NCI-H146 (cell line): ENCODE measurements around the gene COPS7A.
A peak's percentile ranks its signal among the peaks of the same experiment; 100 is the strongest.
"Not testable (repeated sequence)": the region's sequence is repeated elsewhere in the genome, so short reads cannot be mapped to it uniquely, and the experiment has no call there.

Experiments
- DNase-seq: peaks from one replicate; lab custom pipeline; 2025; lab: John Stamatoyannopoulos, UW

Gene COPS7A

GRCh38 chr12:6701078-6701768 lies 22.6 kb upstream of the COPS7A start:
- DNase-seq, result no peak

DNA sequence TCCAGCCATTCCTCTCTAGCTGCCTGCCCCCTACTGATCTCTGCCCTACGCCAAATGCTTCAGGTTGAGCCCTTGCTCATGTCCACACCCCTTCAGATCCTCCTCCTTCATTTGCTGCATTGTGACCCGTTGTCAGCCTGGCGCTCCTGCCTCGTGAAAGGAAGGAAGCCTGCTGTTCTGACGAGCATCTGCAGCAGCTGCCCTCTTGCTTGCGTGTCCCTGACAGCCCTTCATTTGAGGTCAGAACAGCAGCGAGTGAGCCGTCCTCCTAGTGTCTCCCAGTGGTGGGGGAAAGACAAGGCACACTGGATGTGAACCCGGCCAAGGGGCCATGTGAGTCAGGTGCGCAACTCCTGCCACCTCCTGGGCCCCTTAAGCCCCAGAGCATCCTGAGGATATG lies 20.2 kb upstream of the COPS7A start:
- DNase-seq, result peak; percentile 92

- DNase-seq, result not testable (repeated sequence)
These were observed 15.5 kb upstream of the COPS7A start for GRCh38 chr12:6708351-6708750.

DNA sequence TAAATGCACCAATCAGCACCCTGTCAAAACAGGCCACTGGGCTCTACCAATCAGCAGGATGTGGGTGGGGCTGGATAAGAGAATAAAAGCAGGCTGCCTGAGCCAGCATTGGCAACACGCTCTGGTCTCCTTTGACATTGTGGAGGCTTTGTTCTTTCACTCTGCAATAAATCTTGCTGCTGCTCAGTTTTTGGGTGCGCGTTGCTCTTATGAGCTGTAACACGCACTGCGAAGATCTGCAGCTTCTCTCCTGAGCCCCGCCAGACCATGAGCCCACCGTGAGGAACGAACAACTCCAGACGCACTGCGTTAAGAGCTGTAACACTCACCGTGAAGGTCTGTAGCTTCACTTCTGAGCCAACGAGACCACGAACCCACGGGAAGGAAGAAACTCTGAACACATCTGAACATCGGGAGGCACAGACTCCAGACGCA lies 14.9 kb upstream of the COPS7A start:
- peak; percentile 18 for DNase-seq

DNA sequence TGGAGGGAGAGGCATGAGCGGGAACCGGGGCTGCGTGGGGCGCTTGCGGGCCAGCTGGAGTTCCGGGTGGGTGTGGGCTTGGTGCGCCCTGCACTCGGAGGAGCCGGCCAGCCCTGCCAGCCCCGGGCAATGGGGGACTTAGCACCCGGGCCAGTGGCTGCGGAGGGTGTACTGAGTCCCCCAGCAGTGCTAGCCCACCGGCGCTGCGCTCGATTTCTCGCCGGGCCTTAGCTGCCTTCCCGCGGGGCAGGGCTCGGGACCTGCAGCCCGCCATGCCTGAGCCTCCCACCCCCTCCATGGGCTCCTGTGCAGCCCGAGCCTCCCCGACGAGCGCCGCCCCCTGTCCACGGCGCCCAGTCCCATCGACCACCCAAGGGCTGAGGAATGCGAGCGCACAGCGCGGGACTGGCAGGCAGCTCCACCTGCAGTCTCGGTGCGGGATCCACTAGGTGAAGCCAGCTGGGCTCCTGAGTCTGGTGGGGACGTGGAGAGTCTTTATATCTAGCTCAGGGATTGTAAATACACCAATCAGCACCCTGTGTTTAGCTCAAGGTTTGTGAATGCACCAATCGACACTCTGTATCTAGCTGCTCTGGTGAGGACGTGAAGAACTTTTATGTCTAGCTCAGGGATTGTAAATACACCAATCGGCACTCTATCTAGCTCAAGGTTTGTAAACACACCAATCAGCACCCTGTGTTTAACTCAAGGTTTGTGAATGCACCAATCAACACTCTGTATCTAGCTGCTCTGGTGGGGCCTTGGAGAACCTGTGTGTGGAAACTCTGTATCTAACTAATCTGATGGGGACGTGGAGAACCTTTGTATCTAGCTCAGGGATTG lies 7.6 kb upstream of the COPS7A start:
- not testable (repeated sequence) for DNase-seq

DNA sequence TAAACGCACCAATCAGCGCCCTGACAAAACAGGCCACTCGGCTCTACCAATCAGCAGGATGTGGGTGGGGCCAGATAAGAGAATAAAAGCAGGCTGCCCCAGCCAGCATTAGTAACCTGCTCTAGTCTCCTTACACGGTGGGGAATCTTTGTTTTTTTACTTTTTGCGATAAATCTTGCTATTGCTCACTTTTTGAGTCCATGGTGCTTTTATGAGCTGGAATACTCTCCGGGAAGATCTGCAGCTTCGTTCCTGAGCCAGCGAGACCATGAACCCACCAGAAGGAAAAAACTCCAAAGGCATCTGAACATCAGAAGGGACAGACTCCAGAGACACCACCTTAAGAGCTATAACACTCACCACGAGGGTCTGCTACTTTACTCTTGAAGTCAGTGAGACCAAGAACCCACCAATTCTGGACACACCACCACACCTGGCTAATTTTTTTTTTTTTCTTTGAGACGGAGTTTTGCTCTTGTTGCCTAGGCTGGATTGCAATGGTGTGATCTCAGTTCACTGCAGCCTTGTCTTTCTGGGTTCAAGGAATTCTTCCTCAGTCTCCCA lies 6.9 kb upstream of the COPS7A start:
- DNase-seq, result no peak

DNA sequence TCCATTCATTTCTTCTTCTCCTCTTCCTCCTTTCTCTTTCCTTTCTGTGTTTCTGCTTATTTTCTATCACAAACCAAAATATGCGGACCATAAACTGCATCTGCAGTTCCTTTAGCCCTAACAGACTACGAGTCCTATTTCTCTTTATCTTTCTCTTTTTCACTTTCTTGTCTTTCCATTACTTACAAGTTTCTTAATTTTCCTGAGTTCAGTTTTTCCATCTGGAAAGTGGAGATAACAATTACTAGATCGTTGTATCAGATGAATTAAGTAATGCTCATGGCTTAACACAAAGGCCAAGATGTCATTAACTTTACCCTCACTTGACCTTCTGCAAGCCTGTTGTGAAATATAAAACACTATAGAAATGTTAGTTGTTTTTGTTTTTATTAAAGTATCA lies 983 bp upstream of the COPS7A start:
- no peak for DNase-seq

DNA sequence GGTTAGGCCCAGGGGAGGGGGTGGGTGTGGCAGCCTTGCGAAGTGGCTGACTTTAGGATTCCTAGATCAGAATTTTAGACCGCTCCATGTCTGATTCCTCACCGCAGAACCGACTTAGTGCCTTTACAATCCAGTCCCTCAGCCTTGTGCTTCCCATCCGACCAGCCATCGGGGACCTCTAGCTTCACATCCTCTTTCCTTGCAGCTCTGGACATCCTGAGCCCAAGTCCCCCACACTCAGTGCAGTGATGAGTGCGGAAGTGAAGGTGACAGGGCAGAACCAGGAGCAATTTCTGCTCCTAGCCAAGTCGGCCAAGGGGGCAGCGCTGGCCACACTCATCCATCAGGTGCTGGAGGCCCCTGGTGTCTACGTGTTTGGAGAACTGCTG lies 557 bp downstream of the COPS7A start:
- peak; percentile 82 for DNase-seq

DNA sequence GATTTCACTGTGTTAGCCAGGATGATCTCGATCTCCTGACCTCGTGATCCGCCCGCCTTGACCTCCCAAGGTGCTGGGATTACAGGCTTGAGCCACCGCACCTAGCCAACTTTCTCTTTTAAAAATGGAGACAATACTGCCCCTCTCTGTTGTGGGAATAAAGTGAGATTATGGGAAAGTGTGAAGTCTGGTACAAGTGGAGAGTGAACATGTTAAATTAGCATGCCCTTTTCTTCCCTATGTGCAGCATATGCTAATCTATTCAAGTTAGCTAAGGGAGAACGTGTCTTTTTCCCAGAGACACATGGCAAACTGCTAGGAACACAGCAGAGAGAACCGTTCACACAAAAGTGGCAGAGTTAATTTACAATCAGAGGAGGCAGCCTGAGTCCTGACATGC lies 1.5 kb downstream of the COPS7A start:
- DNase-seq, result no peak

DNA sequence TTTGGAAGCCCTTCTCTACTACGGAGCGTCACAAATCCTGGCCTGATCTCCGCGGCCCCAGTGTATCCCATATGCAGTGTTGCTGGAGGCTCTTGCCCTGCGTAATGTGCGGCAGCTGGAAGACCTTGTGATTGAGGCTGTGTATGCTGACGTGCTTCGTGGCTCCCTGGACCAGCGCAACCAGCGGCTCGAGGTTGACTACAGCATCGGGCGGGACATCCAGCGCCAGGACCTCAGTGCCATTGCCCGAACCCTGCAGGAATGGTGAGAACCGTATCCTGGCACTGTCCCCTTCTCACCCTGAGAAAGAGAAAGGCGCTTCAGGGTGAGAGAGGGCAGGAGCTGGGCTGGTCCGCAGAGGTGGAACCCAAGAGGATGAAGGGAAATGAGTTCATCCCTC lies 5.3 kb downstream of the COPS7A start:
- no peak for DNase-seq

DNA sequence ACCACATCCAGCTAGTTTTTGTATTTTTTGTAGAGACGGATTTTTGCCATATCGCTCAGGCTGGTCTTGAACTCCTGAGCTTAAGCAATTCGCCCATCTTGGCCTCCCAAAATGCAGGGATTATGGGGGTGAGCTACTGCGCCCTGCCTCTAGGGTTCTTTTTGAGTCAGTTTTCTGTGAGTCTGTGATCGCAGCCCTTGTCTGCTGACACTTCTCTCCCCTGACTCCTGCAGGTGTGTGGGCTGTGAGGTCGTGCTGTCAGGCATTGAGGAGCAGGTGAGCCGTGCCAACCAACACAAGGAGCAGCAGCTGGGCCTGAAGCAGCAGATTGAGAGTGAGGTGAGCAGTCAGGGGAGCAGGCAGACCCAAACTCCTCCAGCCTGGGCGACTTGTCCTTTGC lies 6.3 kb downstream of the COPS7A start:
- DNase-seq, result no peak

DNA sequence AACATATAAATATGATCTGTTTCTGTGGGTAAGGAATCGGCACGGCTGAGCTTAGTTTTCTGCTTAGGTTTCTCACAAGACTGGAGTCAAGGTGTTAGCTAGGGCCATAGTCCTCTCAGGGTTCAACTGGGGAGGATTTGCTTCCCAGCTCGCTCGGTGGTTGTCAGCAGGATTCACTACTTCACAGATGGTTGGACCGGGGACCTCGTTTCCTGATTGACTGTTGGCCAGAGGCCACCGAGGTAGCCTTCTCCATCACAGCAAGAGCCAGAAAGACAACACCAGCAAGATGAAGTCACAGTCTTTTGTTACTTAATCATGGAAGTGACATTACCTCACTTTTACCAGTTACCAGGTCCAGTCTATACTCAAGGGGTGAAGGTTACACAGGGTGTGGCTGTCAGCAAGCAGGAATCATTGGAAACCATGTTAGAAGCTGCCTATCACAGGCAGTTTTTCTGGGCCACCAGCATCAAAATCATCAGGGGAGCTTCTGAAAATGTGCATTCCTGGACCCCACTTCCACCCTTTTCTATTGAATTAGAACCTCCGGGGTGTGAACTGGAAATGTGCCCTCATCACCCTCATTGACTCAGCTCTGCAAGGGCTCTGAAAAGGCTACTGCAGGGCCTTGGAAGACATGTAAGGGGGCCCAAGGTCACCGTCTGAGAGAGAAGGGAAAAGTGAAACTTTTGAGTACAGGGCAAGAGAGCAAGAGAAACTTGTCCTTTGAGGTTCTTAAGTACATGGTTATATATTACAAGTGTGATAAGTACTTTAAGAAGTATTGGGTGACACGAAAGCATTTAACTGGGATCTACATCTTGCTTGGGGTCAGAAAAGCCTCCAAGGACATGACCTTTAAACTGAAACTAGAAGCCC lies 10.9 kb downstream of the COPS7A start:
- no peak for DNase-seq

DNA sequence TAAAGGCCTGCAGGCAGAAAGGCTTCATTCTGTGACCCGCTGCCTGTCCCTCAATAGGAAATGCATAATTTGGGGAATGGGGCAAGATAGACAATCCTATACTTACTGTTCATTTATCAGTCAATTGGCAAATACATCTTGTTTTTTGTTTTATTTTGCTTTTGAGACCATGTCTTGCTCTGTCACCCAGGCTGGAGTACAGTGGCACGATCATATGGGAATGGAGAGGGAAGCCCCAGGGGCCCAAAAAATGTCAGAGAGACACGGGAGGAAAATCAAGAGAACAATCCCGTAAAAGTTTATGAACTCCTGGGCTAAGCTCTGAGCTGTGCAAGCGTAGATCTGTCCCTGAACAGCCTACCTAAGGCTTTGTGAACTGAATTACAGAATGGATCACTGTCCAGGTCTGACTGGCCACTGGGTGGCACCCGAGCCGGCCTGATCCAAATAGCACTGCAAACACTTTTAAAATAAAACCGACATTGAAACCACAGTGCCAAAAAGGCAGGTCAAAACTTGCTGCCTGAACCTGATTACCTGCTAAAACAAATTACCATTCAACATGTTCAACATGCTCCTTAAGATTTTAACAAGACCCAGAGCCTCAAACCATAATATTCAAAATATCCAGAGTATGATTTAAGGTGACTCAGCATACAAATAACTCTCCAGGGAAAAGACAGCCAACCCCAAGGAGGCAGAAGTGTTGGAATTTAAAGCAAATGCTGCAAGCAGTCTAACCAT lies 11.8 kb downstream of the COPS7A start:
- DNase-seq, result peak; percentile 75

- DNase-seq, result no peak
These were observed 12.9 kb downstream of the COPS7A start for GRCh38 chr12:6736754-6737153.

DNA sequence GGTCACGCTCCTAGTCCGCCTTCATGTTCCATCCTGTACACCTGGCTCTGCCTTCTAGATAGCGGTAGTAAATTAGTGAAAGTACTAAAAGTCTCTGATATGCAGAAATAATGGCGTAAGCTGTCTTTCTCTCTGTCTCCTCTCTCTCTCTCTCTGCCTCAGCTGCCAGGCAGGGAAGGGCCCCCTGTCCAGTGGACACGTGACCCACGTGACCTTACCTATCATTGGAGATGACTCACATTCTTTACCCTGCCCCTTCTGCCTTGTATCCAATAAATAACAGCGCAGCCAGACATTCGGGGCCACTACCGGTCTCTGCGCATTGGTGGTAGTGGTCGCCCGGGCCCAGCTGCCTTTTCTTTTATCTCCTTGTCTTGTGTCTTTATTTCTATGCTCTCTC lies 18.2 kb downstream of the COPS7A start:
- DNase-seq, result not testable (repeated sequence)

- DNase-seq, result no peak
These were observed 19.0 kb downstream of the COPS7A start for GRCh38 chr12:6742834-6743233.

- not testable (repeated sequence) for DNase-seq
These were observed 19.5 kb downstream of the COPS7A start for GRCh38 chr12:6743300-6743699.

GRCh38 chr12:6745741-6746525 lies 22.1 kb downstream of the COPS7A start:
- no peak for DNase-seq

DNA sequence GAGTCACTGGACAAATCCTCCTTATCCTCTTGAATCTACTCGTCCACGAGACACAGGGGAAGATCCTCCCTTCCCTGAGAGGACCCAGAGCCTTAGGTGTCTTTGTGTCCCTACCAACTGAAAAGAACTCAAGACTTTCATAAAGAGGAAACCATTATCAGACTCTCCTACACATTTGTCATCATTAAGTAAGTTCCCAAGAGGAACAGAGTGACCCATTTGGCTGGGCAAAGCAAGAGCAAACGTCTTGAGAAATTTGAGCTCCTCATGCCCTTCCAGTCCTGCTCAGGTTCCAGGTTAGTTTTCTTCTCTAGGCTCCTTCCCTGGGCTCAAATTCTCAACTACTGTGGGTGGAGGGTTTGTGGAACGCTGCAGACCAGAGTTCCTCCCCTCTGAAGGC lies 23.4 kb downstream of the COPS7A start:
- DNase-seq, result no peak

DNA sequence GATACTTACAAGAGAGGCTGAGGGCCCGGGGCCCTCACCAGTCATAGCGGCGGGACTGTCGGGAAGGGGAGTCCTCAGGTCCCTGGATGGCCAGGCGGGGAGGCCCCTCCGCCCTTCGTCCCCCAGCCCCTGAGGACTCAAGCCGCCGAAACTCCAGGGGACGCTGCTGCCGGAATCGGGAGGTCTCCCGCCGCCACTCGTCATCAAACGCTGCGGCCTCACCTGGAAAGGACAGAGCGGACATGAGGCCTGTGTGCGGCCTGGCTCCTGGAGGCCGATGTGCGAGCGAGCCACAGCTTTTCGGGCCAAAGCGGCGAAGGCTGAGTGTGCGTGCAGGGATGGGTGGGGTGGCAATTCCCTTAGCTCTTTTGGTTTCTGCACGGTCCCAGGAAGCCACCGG lies 24.9 kb downstream of the COPS7A start:
- DNase-seq, result no peak

DNA sequence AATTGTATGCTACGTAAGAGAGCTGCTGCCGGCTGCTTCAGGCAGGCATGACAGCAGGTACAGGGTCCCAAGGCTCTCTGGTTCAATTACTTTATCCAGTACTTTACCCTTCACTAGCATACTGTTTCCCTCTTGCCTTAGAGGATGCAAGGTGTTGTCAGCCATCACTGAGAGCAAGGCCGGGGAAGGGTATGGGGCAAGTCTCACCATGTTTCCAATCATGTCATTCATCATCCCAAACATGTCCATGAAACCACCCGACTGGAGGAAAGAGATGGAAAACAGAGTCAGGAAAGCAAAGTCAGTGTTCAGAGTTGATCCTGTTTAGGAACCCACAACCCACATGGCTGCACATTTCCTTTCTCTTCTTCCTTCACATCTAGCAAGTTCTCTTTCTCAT lies 26.7 kb downstream of the COPS7A start:
- no peak for DNase-seq
